CD4-positive, alpha-beta T cell treated with Interferon gamma for 1 hour (primary cell): ENCODE results near the gene LYPD6.
"Not testable (repeated sequence)": the region's sequence is repeated elsewhere in the genome, so short reads cannot be mapped to it uniquely, and the experiment has no call there.

Source experiments
- DNase-seq: peaks from one replicate; pipeline ENCODE4 v3.0.0-alpha.2; 2020

Gene LYPD6

GRCh38 chr2:149458502-149458901 lies 128.1 kb downstream of the LYPD6 start:
- DNase-seq, result no peak

- no peak for DNase-seq
These were observed 133.1 kb downstream of the LYPD6 start for GRCh38 chr2:149463328-149464002.

GRCh38 chr2:149464396-149464795 lies 134.0 kb downstream of the LYPD6 start:
- DNase-seq, result no peak

- no peak for DNase-seq
These were observed 135.5 kb downstream of the LYPD6 start for GRCh38 chr2:149465873-149466272.

- DNase-seq, result no peak
These were observed 136.2 kb downstream of the LYPD6 start for GRCh38 chr2:149466635-149467034.

GRCh38 chr2:149467436-149467835 lies 137.0 kb downstream of the LYPD6 start:
- no peak for DNase-seq

- DNase-seq, result no peak
These were observed 138.2 kb downstream of the LYPD6 start for GRCh38 chr2:149468636-149469035.

- no peak for DNase-seq
These were observed 139.7 kb downstream of the LYPD6 start for GRCh38 chr2:149470046-149470445.

GRCh38 chr2:149472413-149472812 lies 142.0 kb downstream of the LYPD6 start:
- no peak for DNase-seq

GRCh38 chr2:149473068-149473467 lies 142.7 kb downstream of the LYPD6 start:
- DNase-seq, result no peak

- no peak for DNase-seq
These were observed 143.1 kb downstream of the LYPD6 start for GRCh38 chr2:149473521-149473920.

GRCh38 chr2:149483004-149483605 lies 152.7 kb downstream of the LYPD6 start:
- no peak for DNase-seq

- DNase-seq, result no peak
These were observed 156.3 kb downstream of the LYPD6 start for GRCh38 chr2:149486664-149487063.

GRCh38 chr2:149487189-149487588 lies 156.8 kb downstream of the LYPD6 start:
- no peak for DNase-seq

- no peak for DNase-seq
These were observed 158.5 kb downstream of the LYPD6 start for GRCh38 chr2:149488706-149489440.

- no peak for DNase-seq
These were observed 159.1 kb downstream of the LYPD6 start for GRCh38 chr2:149489452-149489851.

GRCh38 chr2:149490296-149490695 lies 159.9 kb downstream of the LYPD6 start:
- DNase-seq, result no peak

GRCh38 chr2:149492923-149493322 lies 162.5 kb downstream of the LYPD6 start:
- DNase-seq, result no peak

- DNase-seq, result not testable (repeated sequence)
These were observed 168.8 kb downstream of the LYPD6 start for GRCh38 chr2:149499204-149499603.

- not testable (repeated sequence) for DNase-seq
These were observed 176.4 kb downstream of the LYPD6 start for GRCh38 chr2:149506808-149507207.

GRCh38 chr2:149507974-149508373 lies 177.6 kb downstream of the LYPD6 start:
- DNase-seq, result no peak

- no peak for DNase-seq
These were observed 183.1 kb downstream of the LYPD6 start for GRCh38 chr2:149513461-149513860.
